SK-MEL-5 (cell line): Measurements from ENCODE around the gene MRGPRG. TPM values are rescaled to one million over a fixed set of nuclear protein-coding genes. Genes with fewer than 3 reads are reported as not detected.

ENCODE experiments used
- DNase-seq: peaks from one replicate; pipeline ENCODE4 v3.0.0-alpha.2; 2016; ENCODE audit warnings: low read depth, low spot score
- in situ Hi-C: cut with HindIII; loops from 2 replicates; pipeline ENCODE4 v1.10.0; 2016; ENCODE audit warnings: low sequenced_read_pairs, high pct_unique_total_duplicates, low pct_unique_long_range_greater_than_20kb
- total RNA-seq: library from RNA; depleted of rRNA; stranded (reverse); fragments of >200 nt; shearing (Covaris generic); gene quantifications from 2 replicates; pipeline ENCODE4 v1.2.3, GENCODE V29; 2014

The MRGPRG gene
- total RNA-seq, 1 experiment from 2014 or later, result not detected

- in situ Hi-C loops, result no loop called here
- DNase-seq, result no peak
These were observed 2.5 kb downstream of the MRGPRG start for GRCh38 chr11:3216027-3216525.

DNA sequence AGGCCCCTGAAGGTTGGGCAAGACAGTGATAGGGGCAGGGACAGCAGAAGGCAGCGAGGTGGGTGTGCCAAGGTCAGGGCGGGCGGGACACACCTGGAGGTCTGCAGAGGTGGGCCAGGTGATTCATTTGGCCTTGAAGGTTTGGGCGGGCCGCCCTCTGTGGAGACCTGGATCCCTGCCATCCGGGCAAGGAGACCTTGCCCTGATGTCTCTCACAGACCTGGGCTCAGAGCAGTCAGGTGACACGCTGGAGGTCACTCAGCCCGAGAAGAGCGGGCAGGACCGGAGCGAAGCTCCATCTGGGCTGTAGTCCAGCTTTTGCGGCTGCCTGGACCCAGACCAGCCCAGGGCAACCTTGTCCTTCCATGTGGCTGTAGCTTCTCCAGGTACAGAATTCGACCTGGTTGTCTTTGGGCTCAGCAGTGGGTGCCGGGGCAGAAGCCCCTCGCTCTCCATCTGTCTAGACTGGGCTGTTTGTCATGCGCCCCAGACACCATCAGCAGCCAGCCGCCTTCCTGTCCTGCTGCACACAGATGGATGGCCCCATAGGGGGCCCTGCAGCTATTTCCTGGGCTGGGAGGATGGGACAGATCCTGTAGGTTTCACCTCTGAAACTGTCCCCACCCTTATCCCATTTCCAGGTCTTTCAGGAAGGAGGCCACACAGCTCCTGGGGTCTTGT lies 3.1 kb downstream of the MRGPRG start:
- in situ Hi-C loops, result no loop called here
- DNase-seq, result no peak

- DNase-seq, result no peak
- in situ Hi-C loops, result no loop called here
These were observed 4.3 kb downstream of the MRGPRG start for GRCh38 chr11:3214420-3214699.

- in situ Hi-C loops, result no loop called here
- no peak for DNase-seq
These were observed 4.8 kb downstream of the MRGPRG start for GRCh38 chr11:3213659-3214419.

DNA sequence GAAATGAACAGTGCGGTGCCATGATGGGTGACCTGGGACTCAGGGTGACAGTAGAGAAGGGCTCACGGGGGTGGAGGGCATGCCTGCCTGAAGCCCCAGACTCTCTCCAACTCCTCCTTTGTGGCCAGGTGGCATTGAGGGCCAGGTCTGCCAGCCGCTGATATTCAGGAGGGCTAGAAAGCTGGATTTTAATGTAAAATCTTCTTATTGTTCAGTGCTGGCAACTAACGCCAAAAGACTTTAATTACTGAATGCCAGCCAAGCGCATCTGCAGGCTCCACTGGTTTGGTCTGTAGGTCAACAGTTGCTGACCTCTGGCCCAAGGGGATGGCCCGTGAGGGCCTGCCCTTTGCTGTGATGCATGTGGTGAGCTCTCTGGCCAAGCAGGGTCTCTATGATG lies 10.3 kb downstream of the MRGPRG start:
- in situ Hi-C loops, result no loop called here

DNA sequence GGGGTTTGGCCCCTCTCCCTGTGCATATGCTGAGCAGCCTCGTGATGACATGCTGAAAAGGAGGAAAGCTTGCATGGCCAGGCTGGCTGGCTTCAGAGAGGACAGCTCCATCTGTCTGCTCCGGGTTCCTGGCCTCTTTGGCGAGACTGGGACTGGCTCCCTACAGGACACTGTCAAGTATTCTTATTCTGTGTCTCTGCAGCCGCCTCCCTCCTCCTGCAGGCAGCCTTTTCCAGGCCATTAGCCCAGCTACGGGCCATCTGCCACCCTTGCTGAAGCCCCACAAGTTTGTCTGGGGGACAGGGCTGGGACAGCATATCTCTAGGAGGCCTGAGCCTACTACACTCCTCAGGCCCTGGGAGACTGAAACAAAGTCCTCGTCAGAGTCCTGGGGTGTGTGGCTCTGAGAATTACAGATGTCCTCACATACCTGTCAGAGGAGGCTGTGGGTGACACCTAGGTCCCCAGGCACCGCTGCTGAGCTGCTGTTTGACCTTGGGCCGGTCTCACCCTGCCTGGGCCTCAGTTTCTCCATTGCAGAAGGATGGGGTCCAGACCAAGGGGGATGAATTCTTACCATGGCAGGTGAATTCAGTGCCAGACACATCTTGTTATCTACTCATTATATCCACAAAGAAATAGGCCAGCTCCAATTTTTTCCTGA lies 11.0 kb downstream of the MRGPRG start:
- no peak for DNase-seq
- in situ Hi-C loops, result no loop called here

More for the DNA sequence above, 10.3 kb downstream of the MRGPRG start:
- DNase-seq, result no peak

GRCh38 chr11:3206922-3207204 lies 11.8 kb downstream of the MRGPRG start:
- in situ Hi-C loops, result no loop called here
- no peak for DNase-seq

DNA sequence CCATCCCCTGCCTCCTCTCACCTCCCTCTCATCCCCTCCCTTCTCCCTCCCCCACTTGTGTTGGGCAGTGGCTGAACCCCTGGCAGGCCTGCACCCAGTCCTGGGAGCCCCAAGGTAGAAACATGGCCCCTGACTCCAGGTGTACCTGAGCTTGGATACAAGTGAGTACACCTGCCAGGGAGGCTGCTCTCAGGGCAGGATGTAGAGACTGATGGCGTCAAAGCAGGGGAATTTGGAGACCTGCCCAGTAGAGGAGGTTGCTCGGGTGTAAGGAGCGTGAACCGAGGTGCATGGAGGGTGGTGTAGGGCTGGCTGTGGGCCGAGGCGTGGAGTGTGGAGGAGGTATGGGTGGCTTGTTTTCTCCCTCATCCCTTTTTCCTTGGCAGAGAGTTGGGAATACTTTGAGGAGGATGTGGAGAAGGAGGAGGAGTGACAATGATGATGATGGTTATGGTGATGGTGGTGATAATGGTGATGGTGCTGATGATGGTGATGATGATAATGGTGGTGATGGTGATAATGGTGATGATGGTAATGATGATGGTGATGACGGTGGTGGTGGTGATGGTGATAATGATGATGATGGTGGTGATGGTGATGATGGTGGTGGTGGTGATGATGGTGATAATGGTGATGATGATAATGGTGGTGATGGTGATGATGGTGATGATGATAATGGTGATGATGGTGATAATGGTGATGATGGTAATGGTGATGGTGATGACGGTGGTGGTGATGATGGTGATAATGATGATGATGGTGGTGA lies 12.3 kb downstream of the MRGPRG start:
- DNase-seq, result no peak
- in situ Hi-C loops, result no loop called here

GRCh38 chr11:3205261-3206155 lies 13.1 kb downstream of the MRGPRG start:
- DNase-seq, result no peak
- in situ Hi-C loops, result no loop called here

DNA sequence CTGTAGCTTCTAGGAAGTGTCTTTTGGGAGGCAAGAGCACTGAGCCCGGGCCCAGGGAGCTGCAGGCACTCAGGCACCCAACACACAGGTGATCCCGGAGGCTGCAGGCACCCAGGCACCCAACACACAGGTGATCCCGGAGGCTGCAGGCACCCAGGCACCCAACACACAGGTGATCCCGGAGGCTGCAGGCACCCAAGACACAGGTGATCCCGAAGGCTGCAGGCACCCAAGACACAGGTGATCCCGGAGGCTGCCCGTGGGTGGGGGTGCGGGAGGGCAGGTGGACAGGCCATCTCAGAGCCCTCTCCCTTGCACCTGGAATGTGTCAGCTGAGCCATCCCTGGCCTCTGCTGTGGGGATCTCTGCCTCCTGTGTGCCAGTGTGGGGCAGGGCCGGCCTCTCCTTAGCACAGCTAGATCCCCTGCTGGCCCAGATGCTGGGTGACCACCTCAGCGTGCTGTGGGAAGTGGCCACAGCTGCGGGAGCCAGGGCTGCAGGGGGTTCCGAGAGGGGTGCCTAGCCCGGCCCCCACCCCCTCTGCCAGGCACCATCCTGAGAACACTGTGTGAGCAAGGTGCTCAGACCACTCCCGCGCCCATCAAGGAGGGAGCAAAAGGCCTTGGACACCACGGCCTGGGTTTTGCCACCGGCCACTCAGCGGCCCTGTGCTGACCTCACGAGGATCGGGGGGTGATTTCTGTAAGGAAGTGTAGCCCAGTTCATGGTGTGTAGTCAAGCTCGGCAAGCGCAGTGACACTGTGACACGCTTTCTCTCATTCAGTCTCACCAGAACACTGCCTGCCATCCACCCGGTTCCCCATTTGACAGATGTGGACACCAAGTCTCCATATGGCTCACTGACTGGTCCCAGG lies 14.2 kb downstream of the MRGPRG start:
- in situ Hi-C loops, result no loop called here
- DNase-seq, result no peak

- in situ Hi-C loops, result no loop called here
- no peak for DNase-seq
These were observed 15.2 kb downstream of the MRGPRG start for GRCh38 chr11:3203221-3204043.

GRCh38 chr11:3202759-3203158 lies 15.9 kb downstream of the MRGPRG start:
- in situ Hi-C loops, result no loop called here
- no peak for DNase-seq

DNA sequence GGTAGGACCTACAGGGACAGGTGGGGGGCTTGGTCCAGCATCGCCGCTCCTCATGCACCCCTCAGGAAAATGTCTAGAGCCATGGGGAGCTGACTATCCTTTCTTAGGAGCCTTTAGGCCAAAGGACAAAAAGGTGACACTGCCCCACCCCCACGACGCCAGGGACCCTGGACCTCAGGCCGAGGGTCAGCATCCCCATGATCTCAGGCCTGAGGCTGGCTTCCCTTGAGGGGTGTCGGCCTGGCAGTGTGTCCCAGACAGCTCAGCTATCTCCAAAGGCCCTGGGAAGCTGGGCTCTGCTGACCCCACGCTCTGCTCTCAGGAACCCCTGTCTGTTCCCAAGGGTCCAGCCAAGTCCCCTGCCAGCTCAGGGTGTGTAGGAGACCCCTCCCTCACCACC lies 16.3 kb downstream of the MRGPRG start:
- in situ Hi-C loops, result no loop called here
- DNase-seq, result no peak

GRCh38 chr11:3201677-3202181 lies 16.9 kb downstream of the MRGPRG start:
- no peak for DNase-seq
- in situ Hi-C loops, result no loop called here

DNA sequence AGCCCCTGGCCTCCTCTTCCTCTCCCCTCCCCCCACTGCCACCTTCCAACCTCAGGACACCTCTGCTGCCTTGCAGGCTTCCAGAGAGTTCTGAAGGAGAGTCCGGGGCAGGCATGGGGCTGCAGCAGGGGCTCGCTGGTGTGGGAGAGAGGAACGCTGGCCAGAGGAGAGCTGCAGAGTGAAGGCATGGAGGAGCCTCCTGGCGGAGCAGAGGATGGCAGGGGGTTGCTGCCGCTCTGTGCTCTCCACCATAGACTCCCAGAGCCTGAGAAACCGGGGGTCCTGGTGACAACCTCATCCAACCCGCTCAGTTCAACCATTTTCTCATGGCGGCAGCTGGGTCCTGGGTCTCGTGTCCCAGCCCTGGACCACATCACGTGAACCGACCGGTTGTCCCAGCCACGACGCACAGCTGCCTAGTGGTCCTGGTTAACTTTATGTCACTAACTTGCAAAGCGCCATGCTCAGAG lies 17.5 kb downstream of the MRGPRG start:
- in situ Hi-C loops, result no loop called here
- DNase-seq, result no peak
